ENCODE measurements around the gene HUNK.
A peak's percentile ranks its signal among the peaks of the same experiment; 100 is the strongest.

Gene HUNK

GRCh38 chr21:31892686-31893085 is 19.9 kb downstream of the HUNK start:
- no peak overlapping the region for H3K4me3 ChIP-seq (ENCODE audit: low read depth, low read length)
- TF ChIP-seq MAX (IDR thresholded peaks at IDR 0.05; ENCODE audit: low read depth, low read length) = no peak
- TF ChIP-seq CTCF (IDR thresholded peaks at IDR 0.05; ENCODE audit: low read depth, low read length) = no peak
- no peak for TF ChIP-seq POLR2A (IDR thresholded peaks at IDR 0.05; ENCODE audit: extremely low read depth, insufficient read length)
- TF ChIP-seq MYC (IDR thresholded peaks at IDR 0.05; ENCODE audit: low read depth, low read length) = no peak
- DNase-seq (ENCODE audit: low read depth) = no peak

- no peak for DNase-seq (ENCODE audit: low read depth)
- no peak overlapping the region for H3K4me3 ChIP-seq (ENCODE audit: low read depth, low read length)
- no peak for TF ChIP-seq CTCF (IDR thresholded peaks at IDR 0.05; ENCODE audit: low read depth, low read length)
- TF ChIP-seq MYC (IDR thresholded peaks at IDR 0.05; ENCODE audit: low read depth, low read length) = no peak
- TF ChIP-seq MAX (IDR thresholded peaks at IDR 0.05; ENCODE audit: low read depth, low read length) = no peak
- no peak for TF ChIP-seq POLR2A (IDR thresholded peaks at IDR 0.05; ENCODE audit: extremely low read depth, insufficient read length)
Measured at GRCh38 chr21:31893851-31894415, 21.1 kb downstream of the HUNK start.

GRCh38 chr21:31894457-31894856 is 21.6 kb downstream of the HUNK start:
- TF ChIP-seq POLR2A (IDR thresholded peaks at IDR 0.05; ENCODE audit: extremely low read depth, insufficient read length) (no peak), MYC (IDR thresholded peaks at IDR 0.05; ENCODE audit: low read depth, low read length) (no peak), CTCF (IDR thresholded peaks at IDR 0.05; ENCODE audit: low read depth, low read length) (no peak), MAX (IDR thresholded peaks at IDR 0.05; ENCODE audit: low read depth, low read length) (no peak)
- no peak overlapping the region for H3K4me3 ChIP-seq (ENCODE audit: low read depth, low read length)
- peak; percentile 18 for DNase-seq (ENCODE audit: low read depth)

- TF ChIP-seq CTCF (IDR thresholded peaks at IDR 0.05; ENCODE audit: low read depth, low read length) (no peak), MYC (IDR thresholded peaks at IDR 0.05; ENCODE audit: low read depth, low read length) (no peak), MAX (IDR thresholded peaks at IDR 0.05; ENCODE audit: low read depth, low read length) (no peak), POLR2A (IDR thresholded peaks at IDR 0.05; ENCODE audit: extremely low read depth, insufficient read length) (no peak)
- no peak overlapping the region for H3K4me3 ChIP-seq (ENCODE audit: low read depth, low read length)
- peak; percentile 36 for DNase-seq (ENCODE audit: low read depth)
Measured at GRCh38 chr21:31895077-31895835, 22.4 kb downstream of the HUNK start.

GRCh38 chr21:31896019-31896418 is 23.2 kb downstream of the HUNK start:
- H3K4me3 ChIP-seq (ENCODE audit: low read depth, low read length) = no peak overlapping the region
- no peak for TF ChIP-seq POLR2A (IDR thresholded peaks at IDR 0.05; ENCODE audit: extremely low read depth, insufficient read length)
- TF ChIP-seq CTCF (IDR thresholded peaks at IDR 0.05; ENCODE audit: low read depth, low read length) = no peak
- TF ChIP-seq MAX (IDR thresholded peaks at IDR 0.05; ENCODE audit: low read depth, low read length) = no peak
- no peak for TF ChIP-seq MYC (IDR thresholded peaks at IDR 0.05; ENCODE audit: low read depth, low read length)
- no peak for DNase-seq (ENCODE audit: low read depth)
